GM21423 (cell line): ENCODE data around the gene DSP.
A peak's percentile ranks its signal among the peaks of the same experiment; 100 is the strongest.

Experiments
- ATAC-seq: cut with Tn5 transposase; IDR thresholded peaks from one replicate; pipeline ENCODE4 v1.9.1; 2021; ENCODE audit warnings: mild to moderate bottlenecking, moderate library complexity; ENCODE audit not compliant: unreplicated experiment

DSP gene

GRCh38 chr6:7589949-7590917 lies 48.8 kb downstream of the DSP start, which contains the start of gene SNRNP48:
Gene SNRNP48 (plus strand): TSS chr6:7590198. CDS start chr6:7590258, 60 bp downstream.
- peak; percentile 100 for ATAC-seq

GRCh38 chr6:7590918-7591302 lies 49.4 kb downstream of the DSP start:
- no peak for ATAC-seq

- no peak for ATAC-seq
Measured at GRCh38 chr6:7591770-7592169, 50.3 kb downstream of the DSP start.

GRCh38 chr6:7593229-7593628 lies 51.8 kb downstream of the DSP start:
- ATAC-seq, result no peak

GRCh38 chr6:7594579-7595125 lies 53.2 kb downstream of the DSP start:
- no peak for ATAC-seq

- no peak for ATAC-seq
Measured at GRCh38 chr6:7604003-7604402, 62.5 kb downstream of the DSP start.

GRCh38 chr6:7604506-7604905 lies 63.0 kb downstream of the DSP start:
- peak; percentile 69 for ATAC-seq

GRCh38 chr6:7615611-7616383 lies 74.3 kb downstream of the DSP start:
- no peak for ATAC-seq

GRCh38 chr6:7617801-7618764 lies 76.6 kb downstream of the DSP start:
- peak; percentile 75 for ATAC-seq

GRCh38 chr6:7621761-7622160 lies 80.3 kb downstream of the DSP start:
- ATAC-seq, result no peak

- no peak for ATAC-seq
Measured at GRCh38 chr6:7624796-7625710, 83.6 kb downstream of the DSP start.

GRCh38 chr6:7628479-7628878 lies 87.0 kb downstream of the DSP start:
- no peak for ATAC-seq

GRCh38 chr6:7628909-7629308 lies 87.4 kb downstream of the DSP start:
- no peak for ATAC-seq

GRCh38 chr6:7629321-7629720 lies 87.8 kb downstream of the DSP start:
- ATAC-seq, result no peak

- ATAC-seq, result no peak
Measured at GRCh38 chr6:7630792-7631191, 89.3 kb downstream of the DSP start.

- ATAC-seq, result no peak
Measured at GRCh38 chr6:7631466-7631865, 90.0 kb downstream of the DSP start.

GRCh38 chr6:7632501-7633290 lies 91.2 kb downstream of the DSP start:
- ATAC-seq, result no peak

- ATAC-seq, result no peak
Measured at GRCh38 chr6:7633361-7633760, 91.9 kb downstream of the DSP start.

GRCh38 chr6:7636151-7636550 lies 94.7 kb downstream of the DSP start:
- no peak for ATAC-seq
